BLaER1 treated with 17β-estradiol and CSF1 and Interleukin-3, amounts not matched to agents 10 nM and 100 nM (cell line): Measurements from ENCODE around the gene SEH1L.

Experiments
- H3K27ac ChIP-seq, 11 experiments: shearing (Covaris generic); formaldehyde crosslinking; 2 replicates each; pipeline ENCODE4 v1.8.1; 2022
- H3K27me3 ChIP-seq, 11 experiments: shearing (Covaris generic); formaldehyde crosslinking; 2 replicates each; pipeline ENCODE4 v1.8.1; 2022
- H3K36me3 ChIP-seq, 11 experiments: shearing (Covaris generic); formaldehyde crosslinking; 2 replicates each; pipeline ENCODE4 v1.8.1; 2022
- H3K4me1 ChIP-seq, 10 experiments: shearing (Covaris generic); formaldehyde crosslinking; 2 replicates each; pipeline ENCODE4 v1.8.1; 2022
- H3K4me2 ChIP-seq, 11 experiments: shearing (Covaris generic); formaldehyde crosslinking; 2 replicates each; pipeline ENCODE4 v1.8.1; 2022
- H3K4me3 ChIP-seq, 10 experiments: shearing (Covaris generic); formaldehyde crosslinking; 2 replicates each; pipeline ENCODE4 v1.8.1; 2022
- H3K9ac ChIP-seq, 11 experiments: shearing (Covaris generic); formaldehyde crosslinking; 2 replicates each; pipeline ENCODE4 v1.8.1; 2022
- H3K9me3 ChIP-seq, 11 experiments: shearing (Covaris generic); formaldehyde crosslinking; replicated peaks in 1 of 11; 2 replicates each; pipeline ENCODE4 v1.8.1; 2022
- H4K20me1 ChIP-seq, 11 experiments: shearing (Covaris generic); formaldehyde crosslinking; 2 replicates each; pipeline ENCODE4 v1.8.1; 2022
- Cebpa-rat ChIP-seq, 11 experiments: shearing (Covaris generic); IDR thresholded peaks; 2 replicates each; pipeline ENCODE4 v1.8.1; 2022

SEH1L gene

GRCh38 chr18:12911025-12911928, 36.5 kb upstream of the SEH1L start:
- Histone ChIP-seq H3K27me3 (peaks cover 0 to 9% (median 3%) of the 10 kb centered on the region in 11 experiments; a peak in 3 of 22 replicates), H3K4me3 (peak overlapping the region; percentile 23 to 61 (median 38); a peak in 17 of 20 replicates)

GRCh38 chr18:12911929-12912703, 35.7 kb upstream of the SEH1L start:
- Histone ChIP-seq H3K4me2 (0 out of 22 replicates have a peak overlapping the region, but pooled peaks of 2 of the 11 experiments have one; percentile 67 to 80), H3K27ac (no peak overlapping the region), H3K27me3 (peaks cover 0 to 9% (median 3%) of the 10 kb centered on the region in 11 experiments; a peak in 3 of 22 replicates), H3K4me3 (peak overlapping the region in 3 of 10 experiments; percentile 38 to 61 (median 50); a peak in 1 of 20 replicates), H4K20me1 (no peaks in the 10 kb centered on the region), H3K9ac (no peak overlapping the region), H3K9me3 (peaks cover 28 to 37% (median 35%) of the 10 kb centered on the region in 11 experiments), H3K4me1 (peaks cover 0 to 10% (median 8%) of the 10 kb centered on the region in 10 experiments; a peak in 13 of 20 replicates), H3K36me3 (peaks cover 0 to 10% (median 0%) of the 10 kb centered on the region in 11 experiments; a peak in 3 of 22 replicates)
- TF ChIP-seq Cebpa-rat (IDR thresholded peaks at IDR 0.05) = no peak

More at GRCh38 chr18:12911025-12911928, 36.5 kb upstream of the SEH1L start:
- peaks cover 0 to 10% (median 0%) of the 10 kb centered on the region in 11 experiments; a peak in 3 of 22 replicates for H3K36me3 ChIP-seq
- peak overlapping the region in 8 of 11 experiments; percentile 2 to 58 (median 32); a peak in 13 of 22 replicates for H3K27ac ChIP-seq
- peaks cover 0 to 10% (median 8%) of the 10 kb centered on the region in 10 experiments; a peak in 13 of 20 replicates for H3K4me1 ChIP-seq
- H3K9me3 ChIP-seq = peaks cover 28 to 37% (median 35%) of the 10 kb centered on the region in 11 experiments
- H3K9ac ChIP-seq = peak overlapping the region; percentile 5 to 75 (median 59); a peak in 21 of 22 replicates
- H3K4me2 ChIP-seq = peak overlapping the region; percentile 64 to 89 (median 74)
- H4K20me1 ChIP-seq = no peaks in the 10 kb centered on the region
- no peak for TF ChIP-seq Cebpa-rat (IDR thresholded peaks at IDR 0.05)

- no peaks in the 10 kb centered on the region for H3K9me3 ChIP-seq
- no peaks in the 10 kb centered on the region for H3K36me3 ChIP-seq
- 0 out of 20 replicates have a peak, but pooled peaks cover 0 to 6% (median 0%) of the 10 kb centered on the region in 10 experiments for H3K4me1 ChIP-seq
- no peak for TF ChIP-seq Cebpa-rat (IDR thresholded peaks at IDR 0.05)
- no peaks in the 10 kb centered on the region for H4K20me1 ChIP-seq
- H3K4me3 ChIP-seq = no peak overlapping the region
- H3K27ac ChIP-seq = no peak overlapping the region
- no peaks in the 10 kb centered on the region for H3K27me3 ChIP-seq
- no peak overlapping the region for H3K9ac ChIP-seq
- no peak overlapping the region; a peak in 1 of 22 replicates for H3K4me2 ChIP-seq
Measured at GRCh38 chr18:12921178-12921577, 26.6 kb upstream of the SEH1L start.

GRCh38 chr18:12922266-12922665, 25.5 kb upstream of the SEH1L start:
- Histone ChIP-seq H3K27ac (no peak overlapping the region), H3K9me3 (no peaks in the 10 kb centered on the region), H3K4me3 (no peak overlapping the region), H4K20me1 (no peaks in the 10 kb centered on the region), H3K27me3 (no peaks in the 10 kb centered on the region), H3K36me3 (no peaks in the 10 kb centered on the region), H3K9ac (no peak overlapping the region), H3K4me2 (no peak overlapping the region), H3K4me1 (0 out of 20 replicates have a peak, but pooled peaks cover 0 to 6% (median 0%) of the 10 kb centered on the region in 10 experiments)
- no peak for TF ChIP-seq Cebpa-rat (IDR thresholded peaks at IDR 0.05)

DNA sequence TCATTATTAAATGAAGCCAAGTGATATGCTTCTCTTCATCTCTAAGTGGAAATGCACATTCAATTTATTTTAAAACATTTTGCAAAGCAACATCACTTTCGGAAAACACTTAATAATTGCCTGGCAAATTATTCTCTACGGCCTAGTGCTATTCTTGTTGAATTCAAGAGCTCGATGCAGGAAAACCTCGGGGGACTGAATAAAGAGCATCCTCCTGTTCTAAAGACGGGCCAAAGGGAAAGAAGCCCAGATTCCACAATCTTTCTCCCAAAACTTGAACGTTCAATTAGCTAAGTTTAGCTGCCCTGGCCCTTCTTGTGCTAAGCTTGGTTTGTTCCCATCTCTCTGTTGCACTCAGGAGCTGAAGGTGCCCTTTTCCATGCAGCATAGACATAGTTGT, 23.2 kb upstream of the SEH1L start:
- Histone ChIP-seq H3K36me3 (no peaks in the 10 kb centered on the region), H3K27me3 (no peaks in the 10 kb centered on the region), H3K9ac (no peak overlapping the region), H3K4me1 (peaks cover 0 to 15% (median 2%) of the 10 kb centered on the region in 10 experiments; a peak in 5 of 20 replicates), H3K4me3 (no peak overlapping the region), H3K27ac (no peak overlapping the region), H3K9me3 (0 out of 22 replicates have a peak, but pooled peaks cover 0 to 2% (median 0%) of the 10 kb centered on the region in 11 experiments), H4K20me1 (no peaks in the 10 kb centered on the region), H3K4me2 (no peak overlapping the region)
- no peak for TF ChIP-seq Cebpa-rat (IDR thresholded peaks at IDR 0.05)

GRCh38 chr18:12928206-12928605, 19.6 kb upstream of the SEH1L start:
- Histone ChIP-seq H3K27me3 (no peaks in the 10 kb centered on the region), H3K36me3 (no peaks in the 10 kb centered on the region), H3K9me3 (0 out of 22 replicates have a peak, but pooled peaks cover 0 to 2% (median 0%) of the 10 kb centered on the region in 11 experiments), H3K4me2 (no peak overlapping the region), H3K4me1 (peaks cover 0 to 18% (median 2%) of the 10 kb centered on the region in 10 experiments; a peak in 7 of 20 replicates), H3K27ac (no peak overlapping the region), H3K9ac (no peak overlapping the region), H3K4me3 (no peak overlapping the region), H4K20me1 (no peaks in the 10 kb centered on the region)
- TF ChIP-seq Cebpa-rat (IDR thresholded peaks at IDR 0.05) = no peak

GRCh38 chr18:12928641-12929040, 19.2 kb upstream of the SEH1L start:
- Histone ChIP-seq H4K20me1 (no peaks in the 10 kb centered on the region), H3K4me3 (no peak overlapping the region), H3K9me3 (0 out of 22 replicates have a peak, but pooled peaks cover 0 to 2% (median 0%) of the 10 kb centered on the region in 11 experiments), H3K27ac (no peak overlapping the region), H3K36me3 (no peaks in the 10 kb centered on the region), H3K27me3 (no peaks in the 10 kb centered on the region), H3K4me2 (peak overlapping the region in 5 of 11 experiments; percentile 16 to 40 (median 29); a peak in 5 of 22 replicates), H3K9ac (no peak overlapping the region), H3K4me1 (peaks cover 0 to 18% (median 2%) of the 10 kb centered on the region in 10 experiments; a peak in 7 of 20 replicates)
- TF ChIP-seq Cebpa-rat (IDR thresholded peaks at IDR 0.05) = no peak

- Histone ChIP-seq H4K20me1 (no peaks in the 10 kb centered on the region), H3K4me1 (peaks cover 0 to 18% (median 2%) of the 10 kb centered on the region in 10 experiments; a peak in 7 of 20 replicates), H3K4me3 (no peak overlapping the region), H3K9me3 (0 out of 22 replicates have a peak, but pooled peaks cover 0 to 2% (median 0%) of the 10 kb centered on the region in 11 experiments), H3K27me3 (no peaks in the 10 kb centered on the region), H3K36me3 (no peaks in the 10 kb centered on the region), H3K9ac (no peak overlapping the region), H3K4me2 (peak overlapping the region in 2 of 11 experiments; percentile 28 to 29; a peak in 4 of 22 replicates), H3K27ac (no peak overlapping the region)
- TF ChIP-seq Cebpa-rat (IDR thresholded peaks at IDR 0.05) = no peak
Measured at GRCh38 chr18:12929477-12930083, 18.2 kb upstream of the SEH1L start.
